HepG2 (cell line): ENCODE data around the gene PAPOLA.

Source experiments
- BRD4 ChIP-seq: sonication (generic); formaldehyde crosslinking; IDR thresholded peaks from 2 replicates; pipeline ENCODE4 v1.4.0; 2020; ENCODE audit warnings: missing genetic modification reagents
- CEBPZ ChIP-seq: IDR thresholded peaks from 2 replicates; pipeline ENCODE4 v1.6.1; 2012; ENCODE audit warnings: low read length, improper control_type of control experiment
- EHMT2 ChIP-seq: fragments of 200-600 bp; sonication (generic); IDR thresholded peaks from 2 replicates; pipeline ENCODE4 v1.7.0; 2017; ENCODE audit warnings: antibody characterized with exemption, low read depth, low read length, borderline replicate concordance
- ZHX1 ChIP-seq: sonication (generic); formaldehyde crosslinking; IDR thresholded peaks from 2 replicates; pipeline ENCODE4 v1.8.1; 2022; ENCODE audit warnings: low read depth, mild to moderate bottlenecking, missing genetic modification reagents
- ZNF292 ChIP-seq: sonication (generic); formaldehyde crosslinking; IDR thresholded peaks from 2 replicates; pipeline ENCODE4 v1.8.1; 2022; ENCODE audit warnings: mild to moderate bottlenecking, low read depth, missing genetic modification reagents, borderline replicate concordance
- ZNF503 ChIP-seq: sonication (generic); formaldehyde crosslinking; IDR thresholded peaks from 2 replicates; pipeline ENCODE4 v1.4.0; 2020; ENCODE audit warnings: missing genetic modification reagents

GRCh38 chr14:96603350-96604255 lies 101.4 kb downstream of the PAPOLA start:
- TF ChIP-seq EHMT2 (no peak), ZNF292 (no peak), BRD4 (no peak), ZNF503 (CRISPR knock-in tag) (no peak), ZHX1 (CRISPR knock-in tag) (no peak), CEBPZ (no peak)
